ENCODE data around the gene GALNT14. TPM values are rescaled to one million over a fixed set of nuclear protein-coding genes. Genes with fewer than 3 reads are reported as not detected.

Gene GALNT14
- total and polyA plus RNA-seq, 2 of the 13 experiments (the other 11 are each of a cell fraction or from before 2014, with no cell fraction given) = not detected

DNA sequence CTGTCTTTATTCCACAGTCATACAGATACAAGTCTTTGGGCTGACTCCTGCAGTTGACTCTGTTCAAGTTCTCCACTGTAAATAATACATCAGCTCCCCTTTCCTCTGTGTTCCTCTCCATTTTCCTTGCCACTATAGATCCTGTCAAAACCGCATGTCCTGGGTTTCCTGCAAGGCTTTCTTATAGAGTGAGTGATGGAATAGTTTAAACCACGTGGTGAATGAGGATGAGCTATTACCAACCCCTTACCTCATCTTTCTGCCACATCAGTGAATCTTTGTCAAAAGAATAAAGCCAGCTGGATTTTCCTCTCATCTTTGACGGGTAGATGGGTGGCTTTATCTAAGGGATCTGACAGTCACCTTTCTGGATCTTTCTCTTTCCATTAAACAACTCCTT is 3.9 kb upstream of the GALNT14 start:
- H3K4me2 ChIP-seq (ENCODE audit: low read depth, low read length) = no peak overlapping the region
- BruUV-seq (replicated peaks) = no TSS peak
- peaks cover 3 to 31% of the 10 kb centered on the region in 2 experiments; a peak in 2 of 5 replicates for H3K27me3 ChIP-seq (ENCODE audit: control insufficient read depth in 1 of 2, insufficient read depth in 2 of 2, low read length in 2 of 2)
- intact Hi-C loops (cut with micrococcal nuclease; ENCODE audit: unreplicated experiment) (no loop called here), in situ Hi-C loops (cut with HindIII; ENCODE audit: extremely low pct_ligation_motif_present, low pct_unique_long_range_greater_than_20kb) (no loop called here)
- no peaks in the 10 kb centered on the region for H3K4me1 ChIP-seq (ENCODE audit: insufficient read depth, low read length)
- no peak overlapping the region for H3K9ac ChIP-seq (ENCODE audit: insufficient read depth, low read depth, low read length)
- H3K27ac ChIP-seq (ENCODE audit: extremely low read length, insufficient read depth, low read length) = no peak overlapping the region
- DNase-seq (ENCODE audit: low spot score) (no peak), FAIRE-seq (no peak), ATAC-seq (no peak)
- no peaks in the 10 kb centered on the region for H3K79me2 ChIP-seq (ENCODE audit: insufficient read depth, low read length)
- H3K4me3 ChIP-seq (replicated peaks in 1 of 3; ENCODE audit: insufficient read depth in 1 of 3, low read depth in 2 of 3, low read length in 3 of 3) = no peak overlapping the region
- no peaks in the 10 kb centered on the region for H3K9me3 ChIP-seq (ENCODE audit: low read length)
- H3K36me3 ChIP-seq (replicated peaks in 1 of 2; ENCODE audit: control insufficient read depth in 1 of 2, insufficient read depth in 2 of 2, low read length in 2 of 2) = no peaks in the 10 kb centered on the region
- ChIA-PET CTCF (ENCODE audit: low intra/inter-chr PET ratio, low total read pairs) (no interaction called here), POLR2A (no interaction called here)
- 2% methylated on average over 3 of the region's 3 CpGs for WGBS (ENCODE audit: low lambda C conversion rate)
- H2AFZ ChIP-seq (ENCODE audit: low read length) = no peak overlapping the region
- H4K20me1 ChIP-seq (ENCODE audit: insufficient read depth, low read length) = no peaks in the 10 kb centered on the region
- TF ChIP-seq, protein P1, sequence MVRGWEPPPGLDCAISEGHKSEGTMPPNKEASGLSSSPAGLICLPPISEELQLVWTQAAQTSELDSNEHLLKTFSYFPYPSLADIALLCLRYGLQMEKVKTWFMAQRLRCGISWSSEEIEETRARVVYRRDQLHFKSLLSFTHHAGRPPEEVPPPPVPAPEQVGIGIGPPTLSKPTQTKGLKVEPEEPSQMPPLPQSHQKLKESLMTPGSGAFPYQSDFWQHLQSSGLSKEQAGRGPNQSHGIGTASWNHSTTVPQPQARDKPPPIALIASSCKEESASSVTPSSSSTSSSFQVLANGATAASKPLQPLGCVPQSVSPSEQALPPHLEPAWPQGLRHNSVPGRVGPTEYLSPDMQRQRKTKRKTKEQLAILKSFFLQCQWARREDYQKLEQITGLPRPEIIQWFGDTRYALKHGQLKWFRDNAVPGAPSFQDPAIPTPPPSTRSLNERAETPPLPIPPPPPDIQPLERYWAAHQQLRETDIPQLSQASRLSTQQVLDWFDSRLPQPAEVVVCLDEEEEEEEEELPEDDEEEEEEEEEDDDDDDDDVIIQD (CRISPR knock-in tag; IDR thresholded peaks at IDR 0.05; ENCODE audit: low read depth) = no peak
- TF ChIP-seq, protein P2, sequence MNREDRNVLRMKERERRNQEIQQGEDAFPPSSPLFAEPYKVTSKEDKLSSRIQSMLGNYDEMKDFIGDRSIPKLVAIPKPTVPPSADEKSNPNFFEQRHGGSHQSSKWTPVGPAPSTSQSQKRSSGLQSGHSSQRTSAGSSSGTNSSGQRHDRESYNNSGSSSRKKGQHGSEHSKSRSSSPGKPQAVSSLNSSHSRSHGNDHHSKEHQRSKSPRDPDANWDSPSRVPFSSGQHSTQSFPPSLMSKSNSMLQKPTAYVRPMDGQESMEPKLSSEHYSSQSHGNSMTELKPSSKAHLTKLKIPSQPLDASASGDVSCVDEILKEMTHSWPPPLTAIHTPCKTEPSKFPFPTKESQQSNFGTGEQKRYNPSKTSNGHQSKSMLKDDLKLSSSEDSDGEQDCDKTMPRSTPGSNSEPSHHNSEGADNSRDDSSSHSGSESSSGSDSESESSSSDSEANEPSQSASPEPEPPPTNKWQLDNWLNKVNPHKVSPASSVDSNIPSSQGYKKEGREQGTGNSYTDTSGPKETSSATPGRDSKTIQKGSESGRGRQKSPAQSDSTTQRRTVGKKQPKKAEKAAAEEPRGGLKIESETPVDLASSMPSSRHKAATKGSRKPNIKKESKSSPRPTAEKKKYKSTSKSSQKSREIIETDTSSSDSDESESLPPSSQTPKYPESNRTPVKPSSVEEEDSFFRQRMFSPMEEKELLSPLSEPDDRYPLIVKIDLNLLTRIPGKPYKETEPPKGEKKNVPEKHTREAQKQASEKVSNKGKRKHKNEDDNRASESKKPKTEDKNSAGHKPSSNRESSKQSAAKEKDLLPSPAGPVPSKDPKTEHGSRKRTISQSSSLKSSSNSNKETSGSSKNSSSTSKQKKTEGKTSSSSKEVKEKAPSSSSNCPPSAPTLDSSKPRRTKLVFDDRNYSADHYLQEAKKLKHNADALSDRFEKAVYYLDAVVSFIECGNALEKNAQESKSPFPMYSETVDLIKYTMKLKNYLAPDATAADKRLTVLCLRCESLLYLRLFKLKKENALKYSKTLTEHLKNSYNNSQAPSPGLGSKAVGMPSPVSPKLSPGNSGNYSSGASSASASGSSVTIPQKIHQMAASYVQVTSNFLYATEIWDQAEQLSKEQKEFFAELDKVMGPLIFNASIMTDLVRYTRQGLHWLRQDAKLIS (CRISPR knock-in tag; IDR thresholded peaks at IDR 0.05) = no peak
- TF ChIP-seq PAWR (CRISPR knock-in tag; IDR thresholded peaks at IDR 0.05; ENCODE audit: borderline replicate concordance) (no peak), SIX1 (CRISPR knock-in tag; IDR thresholded peaks at IDR 0.05; ENCODE audit: borderline replicate concordance) (no peak), ZSCAN22 (CRISPR knock-in tag; IDR thresholded peaks at IDR 0.05) (no peak), HNRNPH1 (optimal IDR thresholded peaks at IDR 0.05; ENCODE audit: low read depth, low read length) (no peak), DNMT3B (CRISPR knock-in tag; conservative IDR thresholded peaks at IDR 0.05) (no peak), ZNF552 (CRISPR knock-in tag; IDR thresholded peaks at IDR 0.05; ENCODE audit: borderline replicate concordance) (no peak), ZNF329 (CRISPR knock-in tag; IDR thresholded peaks at IDR 0.05; ENCODE audit: low read depth) (no peak), NFE2L1 (CRISPR knock-in tag; IDR thresholded peaks at IDR 0.05; ENCODE audit: borderline replicate concordance) (no peak), NFKB2 (CRISPR knock-in tag; IDR thresholded peaks at IDR 0.05; ENCODE audit: borderline replicate concordance) (no peak), PAX8 (CRISPR knock-in tag; IDR thresholded peaks at IDR 0.05; ENCODE audit: borderline replicate concordance) (no peak)
- TF ChIP-seq, protein P3, sequence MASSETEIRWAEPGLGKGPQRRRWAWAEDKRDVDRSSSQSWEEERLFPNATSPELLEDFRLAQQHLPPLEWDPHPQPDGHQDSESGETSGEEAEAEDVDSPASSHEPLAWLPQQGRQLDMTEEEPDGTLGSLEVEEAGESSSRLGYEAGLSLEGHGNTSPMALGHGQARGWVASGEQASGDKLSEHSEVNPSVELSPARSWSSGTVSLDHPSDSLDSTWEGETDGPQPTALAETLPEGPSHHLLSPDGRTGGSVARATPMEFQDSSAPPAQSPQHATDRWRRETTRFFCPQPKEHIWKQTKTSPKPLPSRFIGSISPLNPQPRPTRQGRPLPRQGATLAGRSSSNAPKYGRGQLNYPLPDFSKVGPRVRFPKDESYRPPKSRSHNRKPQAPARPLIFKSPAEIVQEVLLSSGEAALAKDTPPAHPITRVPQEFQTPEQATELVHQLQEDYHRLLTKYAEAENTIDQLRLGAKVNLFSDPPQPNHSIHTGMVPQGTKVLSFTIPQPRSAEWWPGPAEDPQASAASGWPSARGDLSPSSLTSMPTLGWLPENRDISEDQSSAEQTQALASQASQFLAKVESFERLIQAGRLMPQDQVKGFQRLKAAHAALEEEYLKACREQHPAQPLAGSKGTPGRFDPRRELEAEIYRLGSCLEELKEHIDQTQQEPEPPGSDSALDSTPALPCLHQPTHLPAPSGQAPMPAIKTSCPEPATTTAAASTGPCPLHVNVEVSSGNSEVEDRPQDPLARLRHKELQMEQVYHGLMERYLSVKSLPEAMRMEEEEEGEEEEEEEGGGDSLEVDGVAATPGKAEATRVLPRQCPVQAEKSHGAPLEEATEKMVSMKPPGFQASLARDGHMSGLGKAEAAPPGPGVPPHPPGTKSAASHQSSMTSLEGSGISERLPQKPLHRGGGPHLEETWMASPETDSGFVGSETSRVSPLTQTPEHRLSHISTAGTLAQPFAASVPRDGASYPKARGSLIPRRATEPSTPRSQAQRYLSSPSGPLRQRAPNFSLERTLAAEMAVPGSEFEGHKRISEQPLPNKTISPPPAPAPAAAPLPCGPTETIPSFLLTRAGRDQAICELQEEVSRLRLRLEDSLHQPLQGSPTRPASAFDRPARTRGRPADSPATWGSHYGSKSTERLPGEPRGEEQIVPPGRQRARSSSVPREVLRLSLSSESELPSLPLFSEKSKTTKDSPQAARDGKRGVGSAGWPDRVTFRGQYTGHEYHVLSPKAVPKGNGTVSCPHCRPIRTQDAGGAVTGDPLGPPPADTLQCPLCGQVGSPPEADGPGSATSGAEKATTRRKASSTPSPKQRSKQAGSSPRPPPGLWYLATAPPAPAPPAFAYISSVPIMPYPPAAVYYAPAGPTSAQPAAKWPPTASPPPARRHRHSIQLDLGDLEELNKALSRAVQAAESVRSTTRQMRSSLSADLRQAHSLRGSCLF (CRISPR knock-in tag; IDR thresholded peaks at IDR 0.05; ENCODE audit: borderline replicate concordance) = no peak
- TF ChIP-seq, protein P4, sequence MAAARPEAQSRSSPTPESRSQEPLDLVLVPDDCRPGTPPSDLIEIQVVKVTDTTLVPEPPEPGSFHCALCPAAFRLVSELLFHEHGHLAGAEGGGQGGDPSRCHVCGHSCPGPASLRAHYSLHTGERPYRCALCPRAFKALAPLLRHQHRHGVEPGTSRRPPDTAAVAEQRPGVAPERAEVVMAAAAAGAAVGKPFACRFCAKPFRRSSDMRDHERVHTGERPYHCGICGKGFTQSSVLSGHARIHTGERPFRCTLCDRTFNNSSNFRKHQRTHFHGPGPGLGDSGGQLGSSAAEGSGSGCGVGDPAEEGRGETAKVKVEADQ (CRISPR knock-in tag; IDR thresholded peaks at IDR 0.05; ENCODE audit: borderline replicate concordance) = no peak
